Measurements from ENCODE around the gene STX17.
A peak's percentile ranks its signal among the peaks of the same experiment; 100 is the strongest.
"Not testable (repeated sequence)": the region's sequence is repeated elsewhere in the genome, so short reads cannot be mapped to it uniquely, and the experiment has no call there.

STX17 gene

DNA sequence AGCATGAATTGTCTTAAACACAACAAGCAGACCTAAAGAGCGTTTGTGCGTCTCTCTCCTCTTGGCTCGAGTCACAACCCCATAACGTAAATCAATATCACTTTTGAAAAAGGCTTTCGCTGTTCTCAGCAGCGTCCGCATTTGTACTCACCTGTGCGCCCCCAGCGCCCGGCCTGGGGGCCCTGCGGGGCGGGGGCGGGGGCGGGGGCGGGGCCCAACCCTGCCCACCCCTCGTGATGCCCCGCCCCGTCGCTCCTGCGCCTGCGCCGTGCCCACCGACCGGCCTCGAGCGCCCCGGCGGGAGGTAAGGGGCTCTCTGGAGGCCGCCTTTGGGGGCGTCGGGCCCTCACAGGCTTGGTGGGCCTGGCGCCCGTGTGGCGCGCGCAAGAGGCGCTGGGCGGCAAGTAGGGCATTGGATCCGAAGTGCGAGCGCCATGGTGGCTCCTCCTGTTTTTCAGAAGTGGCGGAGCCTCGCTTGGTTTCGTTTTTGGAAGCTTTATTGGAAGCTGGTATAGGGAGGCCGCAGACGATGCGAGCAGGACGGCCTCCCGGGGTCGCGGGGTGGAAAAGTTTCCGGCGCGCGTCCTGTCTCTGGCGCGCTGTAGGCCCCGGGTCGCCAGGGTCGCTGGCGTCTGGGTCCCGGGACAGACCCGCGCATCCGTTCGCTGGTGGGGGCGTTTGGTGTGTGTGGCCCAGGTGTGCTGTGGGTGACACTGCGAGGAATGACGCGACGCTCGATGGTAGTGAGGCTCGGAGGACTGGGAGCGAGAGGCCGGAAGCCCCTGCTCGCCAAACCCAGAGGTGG lies at the start of gene STX17:
TSS of gene STX17 (plus strand) at position 252 of the 805 bp plus-strand sequence. CDS start 8,586 bp downstream, outside the sequence.
- peak; percentile 50 for DNase-seq (ENCODE audit: low read depth)

- DNase-seq (ENCODE audit: low read depth) = not testable (repeated sequence)
Observed at GRCh38 chr9:99857576-99857975, 48.9 kb upstream of the STX17 start.

GRCh38 chr9:99858087-99858486 lies 48.4 kb upstream of the STX17 start:
- no peak for DNase-seq (ENCODE audit: low read depth)

- DNase-seq (ENCODE audit: low read depth) = no peak
Observed at GRCh38 chr9:99859243-99859980, 47.0 kb upstream of the STX17 start.

GRCh38 chr9:99860266-99860665 lies 46.2 kb upstream of the STX17 start:
- DNase-seq (ENCODE audit: low read depth) = no peak

GRCh38 chr9:99863955-99864354 lies 42.5 kb upstream of the STX17 start:
- no peak for DNase-seq (ENCODE audit: low read depth)

DNA sequence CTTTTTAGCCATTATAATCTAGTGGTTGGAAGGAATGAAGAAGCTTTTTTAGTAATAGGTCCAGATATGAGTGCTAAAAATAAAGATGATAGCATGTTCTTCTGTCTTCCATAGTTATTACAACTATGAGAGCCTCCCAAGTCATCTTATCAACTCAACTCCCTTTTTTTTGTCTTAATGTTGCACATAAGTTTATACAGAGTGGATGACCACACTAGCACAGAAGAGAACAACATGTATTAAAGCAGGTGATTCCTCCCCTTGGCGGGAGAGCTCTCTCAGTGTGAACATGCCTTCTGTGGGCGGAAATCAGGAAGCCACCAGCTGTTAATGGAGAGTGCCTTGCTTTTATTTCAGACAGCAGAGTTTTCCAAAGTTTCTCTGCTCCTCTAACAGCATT lies 40.1 kb upstream of the STX17 start:
- no peak for DNase-seq (ENCODE audit: low read depth)

GRCh38 chr9:99867536-99867935 lies 38.9 kb upstream of the STX17 start:
- DNase-seq (ENCODE audit: low read depth) = no peak

DNA sequence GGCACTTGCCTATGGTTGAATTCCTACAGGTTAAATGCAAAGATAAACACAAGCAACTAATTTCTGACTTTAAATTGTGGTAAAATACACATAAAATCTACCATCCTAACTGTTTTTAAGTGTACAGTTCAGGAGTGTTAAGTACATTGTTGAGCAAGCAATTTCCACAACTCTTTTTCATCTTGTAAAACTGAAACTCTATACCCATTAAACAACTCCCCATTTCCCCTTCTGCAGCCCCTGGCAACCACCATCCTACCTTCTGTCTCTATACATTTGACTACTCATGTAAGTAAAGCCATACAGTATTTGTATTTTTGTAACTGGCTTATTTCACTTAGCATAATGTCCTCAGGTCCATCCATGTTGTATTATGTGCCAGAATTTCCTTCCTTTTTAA lies 38.5 kb upstream of the STX17 start:
- no peak for DNase-seq (ENCODE audit: low read depth)

DNA sequence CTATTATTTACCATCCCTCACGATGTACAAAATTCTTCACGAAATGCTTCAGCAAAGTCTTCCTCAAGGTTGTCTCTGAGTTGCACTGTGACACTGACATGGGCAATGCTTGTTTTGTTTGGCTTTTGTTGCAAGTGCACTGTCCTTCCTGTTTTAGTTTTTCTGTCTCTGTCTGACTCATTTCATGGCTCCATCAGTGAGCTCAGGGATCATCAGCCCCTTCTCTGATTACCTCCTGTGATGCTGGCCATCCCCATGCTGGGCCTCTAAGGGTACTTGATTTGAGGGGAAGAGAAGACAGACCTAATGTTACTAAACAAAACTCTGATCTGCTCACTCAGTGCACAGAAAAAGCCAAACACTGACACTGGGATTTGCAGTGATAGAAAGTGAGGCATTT lies 37.6 kb upstream of the STX17 start:
- no peak for DNase-seq (ENCODE audit: low read depth)

DNA sequence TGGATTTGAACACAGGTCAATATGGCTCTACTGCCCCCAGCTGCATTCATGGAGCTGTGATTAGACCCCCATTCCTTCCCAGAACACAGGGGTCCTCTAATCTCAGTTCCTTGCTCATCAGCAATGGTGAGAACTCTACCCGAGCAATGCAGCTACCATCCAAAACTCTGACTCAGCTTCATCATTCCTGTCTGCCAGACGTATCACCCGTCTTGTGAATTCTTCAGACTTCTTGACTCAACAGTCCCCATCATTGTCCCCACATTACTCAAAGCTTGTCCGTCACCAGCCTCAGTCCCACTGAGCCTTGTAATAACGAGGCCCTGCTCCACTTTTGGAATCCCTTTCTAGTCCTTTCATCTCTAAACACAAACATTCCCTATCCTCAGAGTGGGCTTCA lies 36.3 kb upstream of the STX17 start:
- DNase-seq (ENCODE audit: low read depth) = no peak

DNA sequence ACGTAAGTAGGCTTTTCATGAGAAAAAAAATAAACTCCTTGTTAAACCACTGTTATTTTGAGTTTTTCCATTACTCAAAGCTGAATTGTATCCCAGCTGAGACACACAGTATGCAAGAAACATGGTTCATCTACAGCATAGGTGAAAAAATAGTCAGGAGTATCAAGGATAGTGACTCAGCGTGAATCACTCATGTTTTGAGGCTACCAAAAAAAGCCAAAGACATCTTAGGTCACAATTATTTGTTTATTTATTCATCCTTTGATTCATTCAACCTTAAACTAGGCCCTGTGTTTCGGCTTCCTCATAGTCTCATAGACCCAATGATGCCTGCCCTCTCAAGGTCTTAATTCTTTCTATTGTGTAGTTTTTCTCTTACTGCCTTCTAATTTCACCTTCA lies 32.9 kb upstream of the STX17 start:
- no peak for DNase-seq (ENCODE audit: low read depth)

GRCh38 chr9:99873943-99874584 lies 32.4 kb upstream of the STX17 start:
- no peak for DNase-seq (ENCODE audit: low read depth)

DNA sequence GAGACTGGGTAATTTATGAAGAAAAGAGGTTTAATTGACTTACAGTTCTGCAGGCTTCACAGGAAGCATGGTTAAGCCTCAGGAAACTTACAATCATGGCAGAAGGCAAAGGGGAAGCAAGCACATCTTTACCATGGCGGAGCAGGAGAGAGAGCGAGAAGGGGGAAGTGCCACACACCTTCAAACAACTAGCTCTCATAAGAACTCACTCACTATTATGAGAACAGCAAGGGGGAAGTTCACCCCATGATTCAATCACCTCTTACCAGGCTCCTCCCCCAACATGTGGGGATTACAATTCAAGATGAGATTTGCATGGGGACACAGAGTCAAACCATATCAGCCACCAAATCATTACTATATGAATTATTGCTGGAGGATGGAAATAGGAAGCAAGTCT lies 30.3 kb upstream of the STX17 start:
- DNase-seq (ENCODE audit: low read depth) = no peak

GRCh38 chr9:99878651-99879050 lies 27.8 kb upstream of the STX17 start:
- no peak for DNase-seq (ENCODE audit: low read depth)

GRCh38 chr9:99881769-99882168 lies 24.7 kb upstream of the STX17 start:
- DNase-seq (ENCODE audit: low read depth) = no peak

DNA sequence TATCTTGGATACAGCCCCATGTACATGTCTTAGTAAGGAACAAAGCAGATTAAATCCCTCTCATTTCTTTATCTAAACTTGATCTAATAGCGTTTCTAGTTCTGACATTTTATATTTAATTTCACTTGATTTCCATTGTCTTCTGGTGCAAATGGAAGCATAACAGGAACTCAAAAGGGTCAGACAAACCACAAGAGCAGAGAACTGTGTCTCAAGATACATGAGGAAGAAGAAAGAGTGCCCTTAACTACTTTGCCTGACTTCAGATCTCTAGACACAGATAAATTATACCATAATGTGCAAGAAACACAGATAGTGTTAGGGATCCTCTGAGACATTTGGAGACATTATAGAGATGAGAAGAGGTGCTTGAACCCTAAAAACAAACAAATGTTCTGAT lies 20.7 kb upstream of the STX17 start:
- DNase-seq (ENCODE audit: low read depth) = no peak

GRCh38 chr9:99889120-99889519 lies 17.3 kb upstream of the STX17 start:
- DNase-seq (ENCODE audit: low read depth) = no peak

GRCh38 chr9:99894826-99895225 lies 11.6 kb upstream of the STX17 start:
- no peak for DNase-seq (ENCODE audit: low read depth)

GRCh38 chr9:99895510-99895909 lies 10.9 kb upstream of the STX17 start:
- no peak for DNase-seq (ENCODE audit: low read depth)

DNA sequence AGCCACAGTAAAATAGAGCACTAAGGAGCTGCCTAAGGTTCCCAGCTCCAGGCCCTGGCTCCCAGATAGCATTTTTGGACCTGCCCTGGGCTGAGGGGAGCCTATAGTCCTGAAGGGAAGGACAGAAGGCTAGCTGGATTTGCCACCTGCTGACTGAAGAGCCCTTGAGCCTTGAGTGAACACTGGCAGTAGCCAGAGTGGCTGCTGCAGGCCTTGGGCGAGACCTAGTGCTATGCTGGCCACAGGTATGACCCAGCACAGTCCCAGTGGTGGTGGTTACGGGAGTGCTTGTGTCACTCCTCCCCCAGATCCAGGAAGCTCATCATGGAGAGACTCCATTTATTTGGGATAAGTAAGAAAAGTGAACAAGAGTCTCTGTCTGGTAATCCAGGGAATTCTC lies 10.3 kb upstream of the STX17 start:
- no peak for DNase-seq (ENCODE audit: low read depth)

- DNase-seq (ENCODE audit: low read depth) = no peak
Observed at GRCh38 chr9:99903393-99903792, 3.1 kb upstream of the STX17 start.

DNA sequence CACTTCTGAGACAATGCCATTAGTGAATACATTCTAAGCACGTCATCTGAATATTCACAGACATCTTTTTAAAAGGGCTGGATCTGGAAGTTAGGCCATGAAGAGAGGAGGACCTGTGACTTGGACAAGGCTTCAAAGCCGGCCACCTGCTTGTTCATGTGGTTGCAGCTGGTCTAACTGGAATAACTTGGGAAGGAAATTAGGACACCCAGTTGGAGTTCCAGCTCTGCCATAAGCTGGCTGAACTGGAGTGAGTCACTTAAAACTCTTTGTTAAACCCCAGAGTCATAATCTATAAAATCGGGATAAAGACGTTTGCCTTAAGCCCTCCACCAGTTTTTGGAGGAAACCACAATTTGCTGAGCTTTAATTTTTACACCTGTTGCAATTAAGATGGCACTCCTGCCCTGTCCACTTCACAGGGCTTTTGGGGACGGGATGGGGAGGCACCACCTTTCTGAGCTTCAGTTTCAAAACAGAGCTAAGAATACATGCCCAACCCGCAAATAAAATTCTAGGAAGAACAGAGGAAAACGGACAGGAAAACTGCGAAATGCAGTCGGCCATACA lies 536 bp upstream of the STX17 start:
- no peak for DNase-seq (ENCODE audit: low read depth)
